Osteoblast (primary cell): ENCODE measurements around the gene ZFYVE27. TPM values are rescaled to one million over a fixed set of nuclear protein-coding genes. Genes with fewer than 3 reads are reported as not detected.

ENCODE experiments used
- DNase-seq: peaks from one replicate; pipeline ENCODE4 v3.0.0; 2011; ENCODE audit warnings: low spot score, mixed read lengths; ENCODE audit not compliant: insufficient read length; ENCODE audit errors: missing footprints
- H2AFZ ChIP-seq: 2 replicates; pipeline ENCODE4 v1.6.0; 2011; ENCODE audit warnings: mild to moderate bottlenecking, low read length
- H3K27ac ChIP-seq: 2 replicates; pipeline ENCODE4 v1.5.1; 2011; ENCODE audit warnings: mild to moderate bottlenecking, low read depth, low read length, moderate library complexity
- H3K27me3 ChIP-seq: 2 replicates; pipeline ENCODE4 v1.6.0; 2012; ENCODE audit warnings: mild to moderate bottlenecking, control low read depth, inconsistent platforms, low read length, moderate library complexity; ENCODE audit not compliant: insufficient read depth
- H3K36me3 ChIP-seq: 2 replicates; pipeline ENCODE4 v1.5.1; 2011; ENCODE audit warnings: mild to moderate bottlenecking, low read length, control low read depth, moderate library complexity; ENCODE audit not compliant: insufficient read depth
- H3K4me1 ChIP-seq: 2 replicates; pipeline ENCODE4 v1.5.1; 2011; ENCODE audit warnings: mild to moderate bottlenecking, low read length, control low read depth, moderate library complexity; ENCODE audit not compliant: insufficient read depth
- H3K4me2 ChIP-seq: 2 replicates; pipeline ENCODE4 v1.6.0; 2011; ENCODE audit warnings: mild to moderate bottlenecking, low read length; ENCODE audit not compliant: insufficient read depth
- H3K4me3 ChIP-seq: fragments of 200-600 bp; sonication (generic); 3 replicates; pipeline ENCODE4 v1.5.1; 2012; ENCODE audit warnings: mild to moderate bottlenecking, low read length, inconsistent platforms; ENCODE audit not compliant: insufficient read depth
- H3K79me2 ChIP-seq: 2 replicates; pipeline ENCODE4 v1.6.0; 2012; ENCODE audit warnings: mild to moderate bottlenecking, low read length, control low read depth, inconsistent platforms; ENCODE audit not compliant: insufficient read depth
- H3K9me3 ChIP-seq: 2 replicates; pipeline ENCODE4 v1.5.1; 2011; ENCODE audit warnings: low read depth, low read length, control low read depth
- H4K20me1 ChIP-seq: 2 replicates; pipeline ENCODE4 v1.6.0; 2012; ENCODE audit warnings: mild to moderate bottlenecking, low read length, control low read depth; ENCODE audit not compliant: insufficient read depth
- total RNA-seq: library from RNA; depleted of rRNA; stranded (reverse); fragments of >200 nt; gene quantifications from 2 replicates; pipeline ENCODE4 v1.2.3, GENCODE V29; 2012
- TF ChIP-seq, protein P1 (sequence below): IDR thresholded peaks from 2 replicates; pipeline ENCODE4 v1.5.1; 2011; ENCODE audit warnings: mild to moderate bottlenecking, low read depth, low read length, moderate library complexity; ENCODE audit errors: extremely low read depth

ZFYVE27 gene
- total RNA-seq, 1 donor, result 19.9 TPM

DNA sequence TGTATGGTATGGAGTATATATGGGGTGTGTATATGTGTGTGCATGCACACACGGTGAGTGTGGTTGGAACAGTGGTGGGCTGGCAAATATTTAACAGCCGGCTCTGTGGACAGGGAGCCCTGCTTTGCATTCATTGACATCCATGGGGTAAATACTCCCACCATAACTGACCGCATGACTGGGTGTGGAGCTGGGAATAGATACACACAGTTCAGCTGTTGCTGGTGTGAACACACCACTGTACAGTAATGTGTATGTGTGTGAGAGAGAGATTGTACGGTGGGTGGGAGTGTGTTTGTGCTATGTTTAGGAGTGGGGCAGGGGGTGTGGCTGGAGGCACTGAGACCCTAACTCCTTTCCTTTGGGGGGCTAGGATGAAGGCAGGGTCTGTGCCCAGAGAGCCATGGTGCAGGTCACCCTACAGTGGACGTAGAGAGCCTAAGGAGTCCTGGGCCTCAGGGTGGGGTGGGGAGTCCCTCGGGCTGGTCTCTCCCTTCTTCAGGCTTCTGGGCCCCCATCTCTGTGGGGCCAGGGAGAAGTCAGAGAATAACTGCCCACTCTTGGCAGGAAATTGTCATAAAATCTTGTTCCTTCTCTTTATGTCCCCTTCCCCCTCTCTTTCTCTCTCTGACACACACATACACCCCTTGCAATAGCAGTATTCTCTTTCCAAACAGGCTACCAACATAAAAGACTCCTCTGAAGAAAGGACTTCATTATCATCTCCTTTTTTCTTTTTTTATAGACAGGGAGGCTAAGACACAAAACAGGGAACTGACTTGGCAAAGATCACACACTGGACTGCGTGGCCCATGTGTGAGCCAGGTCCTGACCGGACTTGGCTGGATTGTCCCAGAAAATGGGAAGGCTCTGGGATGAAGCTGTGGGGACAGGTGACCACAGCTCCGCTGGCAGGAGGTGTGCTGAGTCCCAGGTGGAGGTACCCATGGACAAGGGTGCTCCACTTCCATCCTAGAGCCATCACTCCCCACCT, 31.7 kb downstream of the ZFYVE27 start:
- Histone ChIP-seq H3K36me3 (no peaks in the 10 kb centered on the region), H3K4me3 (no peak overlapping the region), H3K4me1 (no peaks in the 10 kb centered on the region), H2AFZ (no peak overlapping the region), H3K27me3 (peaks cover 39% of the 10 kb centered on the region), H3K4me2 (no peak overlapping the region), H3K27ac (no peak overlapping the region), H3K79me2 (no peaks in the 10 kb centered on the region), H4K20me1 (peaks cover 14% of the 10 kb centered on the region), H3K9me3 (no peaks in the 10 kb centered on the region)
- peak; percentile 82 for DNase-seq
- TF ChIP-seq, protein P1, sequence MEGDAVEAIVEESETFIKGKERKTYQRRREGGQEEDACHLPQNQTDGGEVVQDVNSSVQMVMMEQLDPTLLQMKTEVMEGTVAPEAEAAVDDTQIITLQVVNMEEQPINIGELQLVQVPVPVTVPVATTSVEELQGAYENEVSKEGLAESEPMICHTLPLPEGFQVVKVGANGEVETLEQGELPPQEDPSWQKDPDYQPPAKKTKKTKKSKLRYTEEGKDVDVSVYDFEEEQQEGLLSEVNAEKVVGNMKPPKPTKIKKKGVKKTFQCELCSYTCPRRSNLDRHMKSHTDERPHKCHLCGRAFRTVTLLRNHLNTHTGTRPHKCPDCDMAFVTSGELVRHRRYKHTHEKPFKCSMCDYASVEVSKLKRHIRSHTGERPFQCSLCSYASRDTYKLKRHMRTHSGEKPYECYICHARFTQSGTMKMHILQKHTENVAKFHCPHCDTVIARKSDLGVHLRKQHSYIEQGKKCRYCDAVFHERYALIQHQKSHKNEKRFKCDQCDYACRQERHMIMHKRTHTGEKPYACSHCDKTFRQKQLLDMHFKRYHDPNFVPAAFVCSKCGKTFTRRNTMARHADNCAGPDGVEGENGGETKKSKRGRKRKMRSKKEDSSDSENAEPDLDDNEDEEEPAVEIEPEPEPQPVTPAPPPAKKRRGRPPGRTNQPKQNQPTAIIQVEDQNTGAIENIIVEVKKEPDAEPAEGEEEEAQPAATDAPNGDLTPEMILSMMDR, result no peak

DNA sequence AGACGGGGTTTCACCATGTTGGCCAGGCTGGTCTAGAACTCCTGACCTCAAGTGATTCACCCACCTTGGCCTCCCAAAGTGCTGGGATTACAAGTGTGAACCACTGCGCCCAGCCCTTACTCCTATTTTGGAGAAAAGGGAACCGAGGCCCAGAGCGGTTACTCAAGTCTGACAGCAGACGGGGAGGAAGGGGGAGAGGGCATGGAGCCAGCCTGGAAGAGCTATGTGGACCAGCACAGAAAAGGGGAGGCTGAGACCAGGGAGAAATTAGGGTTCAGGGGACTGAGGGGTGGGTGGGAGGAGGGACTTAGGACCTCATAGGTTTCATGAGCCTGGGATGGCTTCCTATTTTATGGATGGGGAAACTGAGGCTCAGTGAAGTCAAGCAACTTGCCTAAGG, 33.3 kb downstream of the ZFYVE27 start:
- H3K4me2 ChIP-seq, result no peak overlapping the region
- no peak overlapping the region for H3K27ac ChIP-seq
- H4K20me1 ChIP-seq, result peaks cover 14% of the 10 kb centered on the region
- no peaks in the 10 kb centered on the region for H3K79me2 ChIP-seq
- no peak overlapping the region for H2AFZ ChIP-seq
- no peak overlapping the region for H3K4me3 ChIP-seq
- no peaks in the 10 kb centered on the region for H3K9me3 ChIP-seq
- TF ChIP-seq, protein P1, result no peak
- H3K4me1 ChIP-seq, result no peaks in the 10 kb centered on the region
- H3K36me3 ChIP-seq, result no peaks in the 10 kb centered on the region
- peaks cover 42% of the 10 kb centered on the region for H3K27me3 ChIP-seq
- DNase-seq, result peak; percentile 68

DNA sequence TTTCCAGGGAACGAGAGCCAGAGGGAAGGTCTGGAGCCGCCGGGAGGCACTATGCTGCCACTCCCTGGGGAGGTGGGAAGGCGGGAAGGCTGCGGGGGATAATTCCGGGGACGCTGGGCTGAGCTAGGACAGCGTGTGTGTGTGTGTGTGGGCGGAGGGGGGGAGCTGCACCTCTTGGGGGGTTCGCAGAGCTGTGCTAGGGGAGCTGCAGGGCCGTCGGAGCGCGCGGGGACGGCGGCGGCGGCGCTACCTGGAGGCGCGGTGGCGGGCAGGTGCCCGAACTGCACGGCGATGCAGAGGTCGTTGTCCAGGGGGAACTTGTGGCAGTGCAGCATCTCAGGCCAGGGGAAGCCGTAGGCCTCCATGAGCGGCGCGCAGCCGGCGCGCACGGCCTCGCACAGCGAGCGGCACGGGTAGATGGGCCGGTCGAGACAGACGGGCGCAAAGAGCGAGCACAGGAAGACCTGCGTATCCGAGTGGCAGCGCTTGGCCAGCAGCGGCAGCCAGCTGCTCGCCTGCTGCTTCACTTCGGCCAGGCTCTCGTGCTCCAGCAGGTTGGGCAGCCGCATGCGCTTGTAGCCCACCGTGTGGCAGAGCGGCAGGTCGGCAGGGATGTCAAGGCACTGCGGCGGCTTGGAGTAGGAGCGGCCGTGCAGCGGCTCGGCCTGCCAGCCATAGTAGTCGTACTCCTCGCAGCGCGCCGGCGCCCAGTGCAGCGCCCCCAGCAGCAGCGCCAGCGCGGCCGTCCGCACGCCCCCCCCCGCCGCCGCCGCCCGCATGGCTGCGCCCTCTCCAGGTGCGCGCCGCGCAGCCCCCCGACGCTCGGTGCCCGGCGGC, 34.3 kb downstream of the ZFYVE27 start:
- TF ChIP-seq, protein P1, result no peak
- Histone ChIP-seq H2AFZ (no peak overlapping the region), H3K9me3 (no peaks in the 10 kb centered on the region)

More for the DNA sequence above, 34.3 kb downstream of the ZFYVE27 start:
- peaks cover 42% of the 10 kb centered on the region for H3K27me3 ChIP-seq
- peaks cover 10% of the 10 kb centered on the region for H4K20me1 ChIP-seq
- no peak overlapping the region for H3K27ac ChIP-seq
- DNase-seq, result peak; percentile 90
- H3K4me2 ChIP-seq, result no peak overlapping the region
- H3K4me3 ChIP-seq, result no peak overlapping the region
- no peaks in the 10 kb centered on the region for H3K79me2 ChIP-seq
- no peaks in the 10 kb centered on the region for H3K4me1 ChIP-seq
- H3K36me3 ChIP-seq, result no peaks in the 10 kb centered on the region
